Daoy (cell line): ENCODE results near the gene KLK14. TPM values are rescaled to one million over a fixed set of nuclear protein-coding genes. Genes with fewer than 3 reads are reported as not detected.
A peak's percentile ranks its signal among the peaks of the same experiment; 100 is the strongest.

ENCODE experiments used
- DNase-seq: peaks from one replicate; pipeline ENCODE4 v3.0.0-alpha.2; 2015; ENCODE audit warnings: low read depth
- total RNA-seq: library from RNA; depleted of rRNA; stranded (reverse); fragments of >200 nt; shearing (Covaris generic); gene quantifications from 2 replicates; pipeline ENCODE4 v1.2.3, GENCODE V29; 2014; rRNA removed

The KLK14 gene
- total RNA-seq, 1 experiment from 2014 or later = not detected

DNA sequence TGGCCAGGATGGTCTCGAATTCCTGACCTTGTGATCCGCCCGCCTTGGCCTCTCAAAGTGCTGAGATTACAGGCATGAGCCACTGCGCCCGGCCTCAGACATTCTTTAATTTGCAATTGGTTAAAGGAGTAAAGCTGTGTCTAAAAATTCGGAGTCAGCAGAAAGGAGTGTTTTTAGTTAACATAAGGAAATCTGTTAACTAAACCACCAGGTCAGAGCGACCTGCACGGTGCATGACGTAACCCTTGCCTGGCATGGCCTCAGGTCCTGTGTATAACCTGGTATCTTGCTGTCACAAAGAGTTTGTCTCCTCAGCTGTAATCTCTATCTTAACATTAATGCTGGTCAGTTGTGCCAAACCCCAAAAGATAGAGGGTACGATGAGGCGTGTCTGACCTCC, 38.4 kb downstream of the KLK14 start:
- DNase-seq = no peak

DNA sequence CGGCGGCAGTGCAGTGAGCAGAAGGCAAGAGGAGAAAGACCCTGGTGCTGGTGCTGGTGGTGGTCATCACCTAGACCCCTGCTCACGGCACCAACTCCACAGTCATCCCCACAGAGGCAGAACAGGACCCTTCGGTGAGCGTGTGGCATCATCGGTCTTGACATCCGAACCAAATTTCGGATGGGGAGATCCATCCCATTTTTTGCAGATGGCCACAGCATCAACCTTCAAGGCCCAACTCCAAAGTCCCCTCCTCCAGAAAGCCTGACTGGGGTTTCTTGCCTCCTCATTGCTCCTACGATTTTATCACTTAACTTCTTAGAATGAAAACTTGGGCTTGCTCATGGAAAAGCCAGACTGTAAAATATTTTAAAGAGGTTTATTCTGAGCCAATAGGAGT, 39.2 kb downstream of the KLK14 start:
- no peak for DNase-seq

DNA sequence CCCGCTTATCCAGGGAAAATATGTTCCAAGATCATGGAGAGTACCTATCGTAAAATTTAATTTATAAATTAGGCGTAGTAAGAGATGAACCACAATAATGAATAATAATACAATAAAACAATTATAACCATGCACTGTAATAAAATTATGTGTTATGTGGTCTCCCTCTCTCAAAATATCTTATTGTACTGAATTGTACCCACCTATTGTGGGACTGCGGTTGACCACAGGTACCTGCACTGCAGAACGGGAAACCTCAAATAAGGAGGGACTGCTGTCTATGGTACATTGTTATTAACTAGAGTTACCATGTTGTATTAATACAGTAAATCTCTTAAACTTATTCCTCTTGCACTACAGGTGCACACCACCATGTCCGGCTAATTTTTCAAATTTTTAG, 42.5 kb downstream of the KLK14 start:
- DNase-seq = no peak

DNA sequence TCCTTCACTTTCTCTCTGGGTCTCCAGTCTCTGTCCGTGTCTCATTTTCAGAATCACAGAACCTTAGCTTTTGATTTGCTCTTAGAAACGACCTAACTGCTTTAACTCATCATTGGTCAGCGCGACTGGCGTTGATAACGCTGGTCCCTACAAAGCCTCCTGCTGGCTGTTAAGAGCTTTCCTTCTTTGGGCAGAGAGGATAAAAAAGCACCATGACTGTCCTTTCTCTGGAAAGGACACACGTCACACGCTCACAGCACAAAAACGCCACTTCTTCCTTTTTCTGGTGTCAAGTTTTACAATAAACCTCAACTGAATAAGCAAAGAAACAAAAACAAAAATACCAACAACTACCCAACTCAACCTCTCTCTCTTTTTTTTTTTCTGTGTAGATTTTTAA, 46.2 kb downstream of the KLK14 start:
- DNase-seq = peak; percentile 25

DNA sequence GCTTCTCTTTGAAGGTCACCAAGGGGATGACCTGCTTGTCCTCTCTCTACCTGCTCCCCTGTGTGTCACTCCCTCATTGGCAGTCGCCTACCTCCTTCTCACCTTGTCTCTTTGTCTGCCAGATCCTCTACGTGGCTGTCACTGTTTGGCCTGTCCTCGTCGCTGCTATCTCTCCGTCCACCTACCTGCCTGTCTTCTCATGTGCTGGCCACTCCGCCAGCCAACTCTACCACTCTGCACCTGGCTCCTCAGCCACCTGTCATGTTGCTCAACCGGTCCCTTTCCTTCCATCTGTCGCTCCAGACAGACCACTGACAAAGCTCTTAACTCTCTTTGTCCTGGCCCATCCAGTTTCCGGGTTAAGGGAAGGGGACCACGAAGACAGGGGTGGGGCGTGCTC, 48.0 kb downstream of the KLK14 start, which contains the start of gene KLK12:
Gene KLK12, minus strand, starts transcription at position 299 of the 400 bp plus-strand sequence. CDS start 381 bp downstream, outside the sequence.
- DNase-seq = no peak

DNA sequence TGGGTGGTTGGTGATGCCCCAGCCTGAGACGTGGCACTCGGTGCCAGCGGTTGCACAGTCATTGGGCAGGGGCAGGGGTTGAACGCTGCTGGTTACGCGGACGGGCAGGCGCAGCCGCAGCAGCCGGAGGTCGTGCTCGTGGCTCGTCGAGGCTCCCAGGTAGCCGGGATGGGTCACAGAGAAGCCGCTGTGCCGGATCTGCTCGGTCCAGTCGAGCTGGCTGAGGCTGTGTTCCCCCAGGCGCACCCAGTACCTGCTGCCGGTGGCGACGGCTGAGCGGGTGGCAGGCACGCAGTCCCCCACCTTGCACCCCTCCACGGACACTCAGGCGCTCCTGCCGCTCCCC, 50.8 kb downstream of the KLK14 start:
- DNase-seq = no peak

DNA sequence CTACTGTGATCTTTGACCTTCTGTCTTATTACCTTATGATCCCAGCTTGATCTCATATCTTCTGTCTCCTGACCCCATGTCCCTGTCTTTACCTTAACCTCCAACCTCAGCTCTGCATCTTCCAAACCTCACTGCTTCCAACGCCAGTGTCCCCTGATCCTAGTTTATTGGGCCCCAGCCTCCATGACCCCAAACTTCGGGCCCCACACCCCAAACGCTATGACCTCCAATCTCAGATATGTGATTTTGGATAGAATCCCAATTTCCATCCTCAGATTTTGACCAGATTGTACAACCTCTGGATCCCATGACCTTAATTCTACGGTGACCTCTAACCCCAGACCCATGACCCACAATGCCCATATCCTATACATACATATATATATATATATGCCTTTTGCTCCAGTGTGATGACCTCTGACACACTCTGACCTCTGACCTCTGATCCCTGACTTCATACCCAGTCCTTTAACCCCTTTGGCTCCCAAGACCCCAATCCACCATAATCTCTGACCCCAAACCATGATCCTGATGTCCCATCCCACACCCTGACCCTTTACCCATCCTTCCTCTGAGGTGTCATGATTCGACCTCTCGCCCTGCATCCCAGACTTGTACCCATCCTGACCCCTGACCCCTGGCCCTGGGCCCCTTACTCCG, 51.3 kb downstream of the KLK14 start:
- no peak for DNase-seq

DNA sequence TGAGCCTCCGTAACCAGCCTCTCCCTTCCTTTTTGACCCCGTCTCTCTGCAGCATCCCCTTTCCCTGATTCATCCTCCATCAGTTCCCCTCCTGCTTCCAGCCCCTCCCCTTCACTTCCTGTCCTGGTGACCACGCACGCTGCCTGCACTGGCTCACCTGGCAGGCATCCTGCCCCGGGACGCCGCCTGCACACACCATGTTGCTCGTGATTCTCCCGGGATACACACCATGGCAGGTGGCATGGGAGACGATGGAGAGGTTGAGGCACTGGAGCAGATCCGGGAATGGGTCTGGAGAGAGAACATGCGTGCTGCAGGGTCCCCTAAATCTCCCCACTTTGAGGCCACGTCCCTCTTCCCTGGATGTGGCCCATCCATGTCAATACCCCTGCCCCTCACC, 52.1 kb downstream of the KLK14 start:
- DNase-seq = peak; percentile 21

DNA sequence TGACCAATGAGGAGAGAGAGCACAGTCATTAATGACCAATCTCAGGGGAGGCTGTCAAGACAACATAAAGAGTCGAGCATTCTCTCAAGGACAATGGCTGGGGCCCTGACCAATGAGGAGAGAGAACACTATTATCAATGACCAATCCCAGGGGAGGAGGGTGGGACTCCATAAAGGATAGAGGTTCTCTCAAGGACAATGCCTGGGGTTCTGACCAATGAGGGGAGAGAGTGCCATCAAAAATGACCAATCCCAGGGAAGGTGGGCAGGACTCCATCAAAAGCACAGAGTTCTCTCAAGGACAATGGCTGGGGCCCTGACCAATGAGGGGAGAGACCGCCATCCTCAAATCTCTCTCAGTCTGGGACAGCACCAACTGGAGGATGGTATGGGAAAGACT, 53.0 kb downstream of the KLK14 start:
- DNase-seq = peak; percentile 20

Other genes with a start within 250 kb of the KLK14 start
- 1.0 TPM in 1 of 2 replicates, not detected in the other for gene KLK15, start 249.3 kb downstream of the KLK14 start, total RNA-seq
- not detected in 2 replicates for gene KLK3, start 228.0 kb downstream of the KLK14 start, total RNA-seq
- gene KLK2, start 209.4 kb downstream of the KLK14 start, total RNA-seq = 0.06 and 0.48 TPM in 2 replicates
- gene KLK4, start 171.5 kb downstream of the KLK14 start, total RNA-seq = not detected in 2 replicates
- not detected in 2 replicates for gene KLK5, start 129.8 kb downstream of the KLK14 start, total RNA-seq
- not detected in 2 replicates for gene KLK6, start 113.3 kb downstream of the KLK14 start, total RNA-seq
- gene KLK7, start 99.0 kb downstream of the KLK14 start, total RNA-seq = not detected in 2 replicates
- gene KLK8, start 81.3 kb downstream of the KLK14 start, total RNA-seq = not detected in 2 replicates
- 0.63 TPM in 1 of 2 replicates, not detected in the other for gene KLK10, start 63.2 kb downstream of the KLK14 start, total RNA-seq
- not detected in 2 replicates for gene KLK11, start 56.3 kb downstream of the KLK14 start, total RNA-seq
- not detected in 2 replicates for gene KLK12, start 47.9 kb downstream of the KLK14 start, total RNA-seq
- gene KLK13, start 17.8 kb downstream of the KLK14 start, total RNA-seq = not detected in 2 replicates
- 19.5 and 32.4 TPM in 2 replicates for gene CTU1, start 25.5 kb upstream of the KLK14 start, total RNA-seq
- not detected in 2 replicates for gene SIGLEC9, start 42.0 kb upstream of the KLK14 start, total RNA-seq
- not detected in 2 replicates for gene SIGLEC7, start 59.4 kb upstream of the KLK14 start, total RNA-seq
- 21.8 and 22.4 TPM in 2 replicates for gene CD33, start 142.2 kb upstream of the KLK14 start, total RNA-seq
- gene SIGLECL1, start 168.2 kb upstream of the KLK14 start, total RNA-seq = 0.06 TPM in 1 of 2 replicates, not detected in the other
- gene IGLON5, start 228.8 kb upstream of the KLK14 start, total RNA-seq = 0.24 TPM in 1 of 2 replicates, not detected in the other